HepG2 (cell line): ENCODE results near the gene RSPH9. TPM values are rescaled to one million over a fixed set of nuclear protein-coding genes. Genes with fewer than 3 reads are reported as not detected.

Experiments used
- AGO2 ChIP-seq: fragments of 200-400 bp; formaldehyde crosslinking; optimal IDR thresholded peaks from 2 replicates; pipeline ENCODE3; 2017; ENCODE audit warnings: mild to moderate bottlenecking, low read depth, low read length, moderate library complexity
- ARNTL ChIP-seq: sonication (generic); formaldehyde crosslinking; IDR thresholded peaks from 2 replicates; pipeline ENCODE4 v1.4.0; 2020; ENCODE audit warnings: mild to moderate bottlenecking, missing genetic modification reagents
- CENPX ChIP-seq: sonication (generic); formaldehyde crosslinking; IDR thresholded peaks from 2 replicates; pipeline ENCODE4 v1.9.0; 2021; ENCODE audit warnings: mild to moderate bottlenecking, missing genetic modification reagents, moderate library complexity
- GATA4 ChIP-seq: sonication (generic); IDR thresholded peaks from 2 replicates; pipeline ENCODE4 v1.6.1; 2016; ENCODE audit warnings: antibody characterized with exemption, low read depth, borderline replicate concordance
- HNRNPH1 ChIP-seq: fragments of 200-400 bp; formaldehyde crosslinking; optimal IDR thresholded peaks from 2 replicates; pipeline ENCODE3; 2017; ENCODE audit warnings: mild to moderate bottlenecking, low read depth, low read length
- HOXD1 ChIP-seq: sonication (generic); formaldehyde crosslinking; IDR thresholded peaks from 2 replicates; pipeline ENCODE4 v1.5.0; 2020; ENCODE audit warnings: missing genetic modification reagents
- JDP2 ChIP-seq: sonication (generic); formaldehyde crosslinking; IDR thresholded peaks from 2 replicates; pipeline ENCODE4 v1.8.1; 2022; ENCODE audit warnings: missing genetic modification reagents, borderline replicate concordance
- KLF16 ChIP-seq, 2 experiments: sonication (generic) in 1 of 2; formaldehyde crosslinking in 1 of 2; IDR thresholded peaks; 2 replicates each; pipeline versions ENCODE4 v1.6.1 to v1.8.0; 2016 to 2023; ENCODE audit warnings: missing genetic modification reagents in 2 of 2, missing compliant biosample characterization in 1 of 2
- MAFF ChIP-seq: IDR thresholded peaks from 2 replicates; pipeline ENCODE4 v1.6.1; 2011; ENCODE audit warnings: low read depth, low read length, improper control_type of control experiment
- MAX ChIP-seq: IDR thresholded peaks from 2 replicates; pipeline ENCODE4 v1.6.1; 2012; ENCODE audit warnings: inconsistent platforms
- MBD4 ChIP-seq: IDR thresholded peaks from 2 replicates; pipeline ENCODE4 v1.6.1; 2012; ENCODE audit warnings: low read length, inconsistent platforms, borderline replicate concordance
- PCBP1 ChIP-seq: fragments of 200-400 bp; formaldehyde crosslinking; IDR thresholded peaks from 2 replicates; pipeline ENCODE4 v1.6.1; 2017; ENCODE audit warnings: mild to moderate bottlenecking, low read depth, low read length, borderline replicate concordance
- PITX1 ChIP-seq: sonication (generic); formaldehyde crosslinking; IDR thresholded peaks from 2 replicates; pipeline ENCODE4 v1.5.1; 2020; ENCODE audit warnings: mild to moderate bottlenecking, missing genetic modification reagents
- PLSCR1 ChIP-seq: sonication (generic); formaldehyde crosslinking; IDR thresholded peaks from 2 replicates; pipeline ENCODE4 v1.5.0; 2020; ENCODE audit warnings: missing genetic modification reagents, mild to moderate bottlenecking, borderline replicate concordance
- PPARG ChIP-seq: conservative IDR thresholded peaks from 2 replicates; pipeline ENCODE4 v1.6.1; 2016; ENCODE audit warnings: missing biosample characterization, missing genetic modification reagents
- SMARCE1 ChIP-seq: fragments of 450-650 bp; IDR thresholded peaks from 2 replicates; pipeline ENCODE4 v1.6.1; 2017; ENCODE audit warnings: borderline replicate concordance
- SSRP1 ChIP-seq: IDR thresholded peaks from 2 replicates; pipeline ENCODE4 v1.6.1; 2016; ENCODE audit warnings: control low read depth
- TIGD3 ChIP-seq: sonication (generic); formaldehyde crosslinking; IDR thresholded peaks from 2 replicates; pipeline ENCODE4 v1.5.1; 2020; ENCODE audit warnings: mild to moderate bottlenecking, missing genetic modification reagents, borderline replicate concordance
- TRIM24 ChIP-seq: sonication (generic); formaldehyde crosslinking; IDR thresholded peaks from 2 replicates; pipeline ENCODE4 v1.8.0; 2022; ENCODE audit warnings: mild to moderate bottlenecking, missing genetic modification reagents
- ZBTB7A ChIP-seq: sonication (generic); formaldehyde crosslinking; IDR thresholded peaks from 2 replicates; pipeline ENCODE4 v1.8.0; 2022; ENCODE audit warnings: mild to moderate bottlenecking, missing genetic modification reagents
- ZFX ChIP-seq: sonication (generic); formaldehyde crosslinking; IDR thresholded peaks from 2 replicates; pipeline ENCODE4 v1.4.0; 2020; ENCODE audit warnings: mild to moderate bottlenecking, low read depth, missing genetic modification reagents, moderate library complexity
- ZNF432 ChIP-seq: sonication (generic); formaldehyde crosslinking; IDR thresholded peaks from 2 replicates; pipeline ENCODE4 v1.5.0; 2020; ENCODE audit warnings: missing genetic modification reagents, mild to moderate bottlenecking, borderline replicate concordance
- ZNF891 ChIP-seq: sonication (generic); formaldehyde crosslinking; IDR thresholded peaks from 2 replicates; pipeline ENCODE4 v1.5.0; 2020; ENCODE audit warnings: mild to moderate bottlenecking, missing genetic modification reagents
- polyA plus RNA-seq, 8 experiments: library from polyadenylated mRNA; depleted of rRNA in 3 of 8; stranded (reverse) in 7 of 8; unstranded in 1 of 8; fragments of >200 nt; fragmentation: Illumina TruSeq in 4 of 8; extraction: Trizol in 4 of 8; gene quantifications; 2 replicates each; pipeline versions ENCODE4 v1.2.1 to v1.2.3, GENCODE V29; 2011 to 2016; ENCODE audit warnings: low read depth in 4 of 8, missing spikeins in 1 of 8, mixed read lengths in 1 of 8; ENCODE audit not compliant: insufficient read depth in 1 of 8
- total RNA-seq, 5 experiments: library from RNA; depleted of rRNA; stranded (reverse); fragments of >200 nt; fragmentation: Illumina TruSeq; extraction: Trizol; gene quantifications; 2 replicates each; pipeline ENCODE4 v1.2.3, GENCODE V29; 2016; ENCODE audit warnings: low read depth in 1 of 5
- TF ChIP-seq, protein P1 (sequence below): sonication (generic); formaldehyde crosslinking; IDR thresholded peaks from 2 replicates; pipeline ENCODE4 v1.5.0; 2020; ENCODE audit warnings: missing genetic modification reagents

The RSPH9 gene
- total and polyA plus RNA-seq, 2 of the 13 experiments (the other 11 are each of a cell fraction or from before 2014, with no cell fraction given) = 0.04 TPM; not detected in 1

- TF ChIP-seq AGO2 (no peak), ARNTL (CRISPR knock-in tag) (0 out of 2 replicates have a peak, but pooled peaks have one; percentile 26), ZNF891 (no peak), MBD4 (no peak), GATA4 (no peak), TRIM24 (CRISPR knock-in tag) (no peak), SSRP1 (0 out of 2 replicates have a peak, but pooled peaks have one; percentile 46), SMARCE1 (no peak), JDP2 (CRISPR knock-in tag) (no peak), MAX (no peak), TIGD3 (CRISPR knock-in tag) (no peak), PITX1 (CRISPR knock-in tag) (peak; percentile 73; the same call in 1 of the 2 replicates), HOXD1 (0 out of 2 replicates have a peak, but pooled peaks have one; percentile 29), PLSCR1 (no peak), MAFF (no peak), KLF16 (CRISPR knock-in tag; IDR thresholded peaks at IDR 0.05) (no peak), HNRNPH1 (no peak), ZBTB7A (CRISPR knock-in tag) (0 out of 2 replicates have a peak, but pooled peaks have one; percentile 25), PPARG (CRISPR knock-in tag) (no peak), CENPX (CRISPR knock-in tag) (no peak), ZNF432 (no peak), ZFX (CRISPR knock-in tag) (peak; percentile 58; the same call in 1 of the 2 replicates), PCBP1 (0 out of 2 replicates have a peak, but pooled peaks have one; percentile 64)
- TF ChIP-seq, protein P1, sequence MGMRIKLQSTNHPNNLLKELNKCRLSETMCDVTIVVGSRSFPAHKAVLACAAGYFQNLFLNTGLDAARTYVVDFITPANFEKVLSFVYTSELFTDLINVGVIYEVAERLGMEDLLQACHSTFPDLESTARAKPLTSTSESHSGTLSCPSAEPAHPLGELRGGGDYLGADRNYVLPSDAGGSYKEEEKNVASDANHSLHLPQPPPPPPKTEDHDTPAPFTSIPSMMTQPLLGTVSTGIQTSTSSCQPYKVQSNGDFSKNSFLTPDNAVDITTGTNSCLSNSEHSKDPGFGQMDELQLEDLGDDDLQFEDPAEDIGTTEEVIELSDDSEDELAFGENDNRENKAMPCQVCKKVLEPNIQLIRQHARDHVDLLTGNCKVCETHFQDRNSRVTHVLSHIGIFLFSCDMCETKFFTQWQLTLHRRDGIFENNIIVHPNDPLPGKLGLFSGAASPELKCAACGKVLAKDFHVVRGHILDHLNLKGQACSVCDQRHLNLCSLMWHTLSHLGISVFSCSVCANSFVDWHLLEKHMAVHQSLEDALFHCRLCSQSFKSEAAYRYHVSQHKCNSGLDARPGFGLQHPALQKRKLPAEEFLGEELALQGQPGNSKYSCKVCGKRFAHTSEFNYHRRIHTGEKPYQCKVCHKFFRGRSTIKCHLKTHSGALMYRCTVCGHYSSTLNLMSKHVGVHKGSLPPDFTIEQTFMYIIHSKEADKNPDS = no peak
These were observed 58.0 kb downstream of the RSPH9 start (continued) for GRCh38 chr6:43702534-43703440.
